Natural killer cell (primary cell): Measurements from ENCODE around the gene C2CD2. TPM values are rescaled to one million over a fixed set of nuclear protein-coding genes. Genes with fewer than 3 reads are reported as not detected.

ENCODE experiments used
- ATAC-seq, 3 donors: fragments of 150-1000 bp in 2 of 3; fragments of 200-7000 bp in 1 of 3; cut with Tn5 transposase; 1 replicate in 1 of 3; 2 replicates in 2 of 3; pipeline ENCODE4 v1.10.0; 2021; ENCODE audit warnings: mild to moderate bottlenecking in 2 of 3, moderate library complexity in 2 of 3
- DNase-seq, 2 donors: peaks; one replicate each; pipeline versions ENCODE4 v3.0.0 to v3.0.0-alpha.2; 2013 to 2021; ENCODE audit warnings: mixed read lengths in 1 of 2
- H3K27ac ChIP-seq: one replicate; pipeline ENCODE4 v1.5.1; 2013; ENCODE audit warnings: mild to moderate bottlenecking, low read length
- H3K27me3 ChIP-seq: one replicate; pipeline ENCODE4 v1.6.1; 2013; ENCODE audit warnings: low read length; ENCODE audit not compliant: control insufficient read depth, insufficient read depth
- H3K36me3 ChIP-seq: one replicate; pipeline ENCODE4 v1.6.1; 2013; ENCODE audit warnings: low read length; ENCODE audit not compliant: control insufficient read depth, insufficient read depth
- H3K4me1 ChIP-seq: one replicate; pipeline ENCODE4 v1.6.1; 2013; ENCODE audit warnings: low read length; ENCODE audit not compliant: control insufficient read depth, insufficient read depth
- H3K4me3 ChIP-seq: one replicate; pipeline ENCODE4 v1.5.1; 2013; ENCODE audit warnings: low read length
- H3K9me3 ChIP-seq: one replicate; pipeline ENCODE4 v1.6.1; 2013; ENCODE audit warnings: low read length; ENCODE audit not compliant: control insufficient read depth, insufficient read depth
- H3K27ac Mint-ChIP-seq, 2 donors: one replicate each; pipeline ENCODE4 v1.8.0; 2022; ENCODE audit warnings: mild to moderate bottlenecking in 2 of 2, mixed read lengths in 2 of 2, moderate library complexity in 1 of 2
- H3K27me3 Mint-ChIP-seq, 2 donors: one replicate each; pipeline ENCODE4 v1.8.0; 2022; ENCODE audit warnings: low read depth in 2 of 2, mixed read lengths in 2 of 2
- H3K36me3 Mint-ChIP-seq: one replicate; pipeline ENCODE4 v1.8.0; 2022; ENCODE audit warnings: mixed read lengths
- H3K4me1 Mint-ChIP-seq, 2 donors: one replicate each; pipeline ENCODE4 v1.8.0; 2022; ENCODE audit warnings: mixed read lengths in 2 of 2
- H3K4me3 Mint-ChIP-seq: one replicate; pipeline ENCODE4 v1.8.0; 2022; ENCODE audit warnings: mild to moderate bottlenecking, moderate library complexity, mixed read lengths
- H3K9me3 Mint-ChIP-seq, 2 donors: one replicate each; pipeline ENCODE4 v1.8.0; 2022; ENCODE audit warnings: mixed read lengths in 2 of 2
- CTCF ChIP-seq: fragments of 200-600 bp; IDR thresholded peaks from one replicate; pipeline ENCODE4 v1.8.0; 2022; ENCODE audit warnings: antibody characterized with exemption
- WGBS: methylation state at CpG from one replicate; pipeline ENCODE4 v1.1.7; 2013; ENCODE audit warnings: missing lambda C conversion rate; ENCODE audit not compliant: insufficient coverage; 5-methylcytosine and 5-hydroxymethylcytosine counted together
- intact Hi-C: fragments of 100-400 bp; cut with micrococcal nuclease; formaldehyde crosslinking; loops from one replicate; pipeline ENCODE4 v1.14.2; 2022
- total RNA-seq, 4 donors: library from RNA; stranded (reverse); fragments of 120-200 nt in 1 of 4; gene quantifications; one replicate each; pipeline versions ENCODE4 v1.2.3 to v1.2.4, GENCODE V29; 2013 to 2022

Gene C2CD2
- total RNA-seq, 3 donors from 2014 or later (not counting 1 experiment from before 2014, with no cell fraction given), result 2.1 to 10.1 (median 8.9) TPM

GRCh38 chr21:41888749-41889376 is 65.0 kb downstream of the C2CD2 start:
- no peak for TF ChIP-seq CTCF
- no peak overlapping the region for H3K27ac Mint-ChIP-seq
- 94% methylated on average over 13 of the region's 13 CpGs for WGBS
- DNase-seq, result no peak
- no peak overlapping the region for H3K4me3 Mint-ChIP-seq
- Histone ChIP-seq H3K36me3 (no peaks in the 10 kb centered on the region), H3K27ac (no peak overlapping the region), H3K4me3 (no peak overlapping the region), H3K27me3 (no peaks in the 10 kb centered on the region), H3K4me1 (no peaks in the 10 kb centered on the region), H3K9me3 (no peaks in the 10 kb centered on the region)
- no peak for ATAC-seq
- intact Hi-C loops, result no loop called here
- no peaks in the 10 kb centered on the region for H3K36me3 Mint-ChIP-seq
- H3K4me1 Mint-ChIP-seq, result no peaks in the 10 kb centered on the region
- no peaks in the 10 kb centered on the region for H3K9me3 Mint-ChIP-seq
- no peaks in the 10 kb centered on the region for H3K27me3 Mint-ChIP-seq

- intact Hi-C loops, result no loop called here
- TF ChIP-seq CTCF, result no peak
- Histone ChIP-seq H3K9me3 (no peaks in the 10 kb centered on the region), H3K27ac (no peak overlapping the region), H3K36me3 (no peaks in the 10 kb centered on the region), H3K4me3 (no peak overlapping the region), H3K4me1 (no peaks in the 10 kb centered on the region), H3K27me3 (no peaks in the 10 kb centered on the region)
- Mint-ChIP-seq H3K4me1 (no peaks in the 10 kb centered on the region), H3K27me3 (peaks cover 0 to 3% of the 10 kb centered on the region in 2 donors), H3K36me3 (no peaks in the 10 kb centered on the region), H3K9me3 (no peaks in the 10 kb centered on the region), H3K27ac (no peak overlapping the region), H3K4me3 (no peak overlapping the region)
- DNase-seq (no peak), ATAC-seq (no peak)
- 98% methylated on average over 4 of the region's 5 CpGs for WGBS
Observed at GRCh38 chr21:41887667-41888066, 66.2 kb downstream of the C2CD2 start.

- no peaks in the 10 kb centered on the region for H3K9me3 Mint-ChIP-seq
Observed at GRCh38 chr21:41886328-41886727, 67.5 kb downstream of the C2CD2 start.

More at GRCh38 chr21:41886328-41886727, 67.5 kb downstream of the C2CD2 start:
- intact Hi-C loops, result no loop called here
- Histone ChIP-seq H3K4me3 (no peak overlapping the region), H3K27ac (no peak overlapping the region), H3K9me3 (no peaks in the 10 kb centered on the region), H3K27me3 (no peaks in the 10 kb centered on the region), H3K4me1 (no peaks in the 10 kb centered on the region), H3K36me3 (no peaks in the 10 kb centered on the region)
- DNase-seq (no peak), ATAC-seq (no peak)
- H3K27ac Mint-ChIP-seq, result no peak overlapping the region
- WGBS, result 80% methylated on average over 7 of the region's 7 CpGs
- H3K4me1 Mint-ChIP-seq, result no peaks in the 10 kb centered on the region
- no peak for TF ChIP-seq CTCF
- H3K36me3 Mint-ChIP-seq, result no peaks in the 10 kb centered on the region
- H3K4me3 Mint-ChIP-seq, result no peak overlapping the region
- peaks cover 0 to 3% of the 10 kb centered on the region in 2 donors for H3K27me3 Mint-ChIP-seq
